NCI-H2196 (cell line): ENCODE results near the gene PGAP3.

Experiments
- DNase-seq: peaks from one replicate; lab custom pipeline; 2025; ENCODE audit not compliant: unreplicated experiment; lab: John Stamatoyannopoulos, UW

The PGAP3 gene

DNA sequence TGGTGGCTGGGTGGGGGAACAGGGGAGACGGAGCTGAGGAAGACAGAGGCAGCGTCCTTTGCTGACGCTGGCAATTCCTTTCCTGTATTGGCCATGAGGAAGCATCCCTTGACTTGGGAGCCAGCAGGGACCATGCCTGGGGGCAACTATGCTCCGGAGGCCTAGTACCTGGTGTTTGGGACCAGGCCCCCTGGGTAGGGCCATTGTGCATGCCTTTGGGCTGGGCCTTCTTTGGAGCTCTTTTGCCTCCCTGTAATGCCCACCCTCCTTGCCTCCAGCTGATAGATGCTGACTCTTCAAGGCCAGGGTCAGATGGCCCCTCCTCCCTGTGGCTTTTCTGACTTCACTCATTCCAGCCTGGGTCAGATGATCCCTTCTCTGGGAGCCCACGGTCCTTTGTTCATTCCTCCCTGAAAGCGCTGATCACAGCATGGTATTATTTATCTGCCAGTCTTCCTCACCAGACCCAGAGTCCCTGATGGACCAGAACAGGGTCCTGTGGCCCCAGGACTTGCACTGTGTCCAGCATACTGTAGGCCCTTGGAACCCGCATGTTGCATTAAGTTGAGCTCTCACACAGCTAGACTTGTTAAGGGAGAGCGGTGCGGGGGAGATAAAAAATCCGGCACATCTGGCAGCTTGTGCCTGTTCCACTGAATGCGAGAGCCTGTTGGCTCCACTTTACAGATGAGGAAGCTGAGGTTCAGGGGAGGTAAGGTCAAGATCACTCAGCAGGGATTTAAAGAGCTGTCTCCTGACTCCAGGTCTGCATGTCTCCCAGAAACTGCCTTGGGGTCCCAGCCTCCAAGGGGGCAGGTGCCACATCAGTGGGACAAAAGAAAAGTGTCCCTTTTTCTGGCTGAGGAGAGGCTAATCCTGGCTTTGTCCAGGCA is 48.0 kb downstream of the PGAP3 start:
- no peak for DNase-seq

DNA sequence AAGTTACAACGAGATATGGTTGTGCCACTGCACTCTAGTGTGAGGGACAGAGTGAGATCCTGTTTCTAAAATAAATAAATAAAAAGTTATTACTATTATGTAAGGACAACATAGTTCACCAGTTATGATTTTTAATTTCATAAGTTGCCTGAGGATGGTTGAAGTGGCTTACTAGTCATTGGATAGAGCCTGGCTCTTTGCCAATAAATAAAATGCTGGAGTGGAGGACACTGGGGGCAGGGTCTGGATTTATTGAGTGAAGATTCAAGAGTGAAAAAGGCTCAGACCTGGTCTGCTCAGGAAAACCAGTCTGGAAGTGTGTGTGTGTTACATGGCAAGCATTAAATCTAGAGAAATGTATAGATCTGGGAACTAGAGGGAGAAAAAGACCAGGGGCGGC is 48.8 kb downstream of the PGAP3 start:
- no peak for DNase-seq

DNA sequence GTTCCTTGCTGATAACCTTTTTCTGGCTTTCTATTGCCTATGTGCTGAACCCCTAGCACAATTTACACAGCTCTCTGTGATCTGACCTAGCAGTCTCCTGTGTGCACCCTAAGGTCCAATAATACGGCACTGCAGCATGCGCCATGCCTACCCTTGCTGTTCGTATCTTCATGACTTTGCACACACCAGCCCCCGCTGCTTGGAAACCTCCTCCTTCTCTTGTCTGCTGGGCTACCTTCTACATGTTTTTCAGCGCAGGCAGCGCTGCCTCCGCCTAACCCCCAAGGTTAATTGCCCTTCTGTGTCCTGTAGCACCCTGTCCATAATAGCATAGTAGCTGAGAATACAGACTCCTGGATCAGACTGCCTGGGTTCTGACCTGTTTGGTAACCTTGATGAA is 49.5 kb downstream of the PGAP3 start:
- DNase-seq: no peak

DNA sequence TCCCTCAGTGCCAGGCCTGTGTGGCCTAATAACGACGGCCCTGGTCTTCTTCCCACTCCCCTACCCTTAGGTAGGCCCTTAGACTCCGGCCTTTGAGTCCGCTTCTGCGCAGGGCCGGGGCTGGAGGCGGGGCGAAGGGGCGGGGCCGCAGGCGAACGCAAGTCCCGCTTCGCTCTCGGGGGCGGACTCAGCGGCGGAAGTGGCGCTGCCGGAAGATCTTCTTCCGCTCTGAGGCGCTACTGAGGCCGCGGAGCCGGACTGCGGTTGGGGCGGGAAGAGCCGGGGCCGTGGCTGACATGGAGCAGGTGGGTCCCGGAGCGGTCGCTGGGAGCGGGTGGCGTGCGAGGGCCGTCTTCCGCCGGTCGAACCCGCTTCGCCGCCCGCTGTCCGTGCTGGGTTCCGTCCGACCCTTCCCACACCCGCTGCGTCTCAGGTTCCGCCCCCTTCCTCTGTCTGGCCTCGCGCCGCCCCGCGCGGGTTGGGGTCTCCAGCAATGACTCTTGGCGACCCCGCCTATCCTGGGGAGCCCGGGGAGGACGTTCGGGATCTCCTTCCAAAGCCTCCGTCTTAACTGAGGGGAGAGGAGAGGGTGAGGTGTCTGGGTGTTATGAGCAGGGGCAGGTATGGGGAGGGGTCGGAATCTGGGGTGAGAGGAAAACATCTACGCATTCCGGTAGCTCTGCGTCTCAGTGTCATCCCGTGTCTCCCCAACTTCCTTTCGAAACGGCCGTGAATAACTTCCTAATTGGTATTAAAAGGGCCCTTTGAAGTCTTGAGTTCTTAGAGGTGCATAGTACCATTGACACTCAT is 50.7 kb downstream of the PGAP3 start, which contains the start of gene STARD3:
TSS of gene STARD3 (plus strand) at position 218 of the 810 bp plus-strand sequence. CDS start 16,388 bp downstream, outside the sequence.
- peak; percentile 64 for DNase-seq

DNA sequence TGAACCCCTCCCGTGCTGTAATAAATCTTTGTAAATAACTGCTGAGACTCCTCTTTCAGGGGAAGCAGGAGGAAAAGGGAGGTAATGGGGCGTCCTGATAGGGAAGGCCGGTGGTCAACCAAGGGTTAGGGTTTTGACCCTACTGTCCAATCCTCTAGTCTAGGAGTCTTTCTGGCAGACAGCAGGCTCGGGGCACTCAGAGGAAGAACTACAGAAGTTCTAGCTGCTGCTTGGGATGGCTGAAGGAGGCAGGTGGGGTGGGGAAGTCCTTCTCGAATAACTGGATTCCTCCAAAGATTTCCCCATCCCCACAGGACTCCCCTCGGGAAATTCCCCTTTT is 51.3 kb downstream of the PGAP3 start:
- no peak for DNase-seq

DNA sequence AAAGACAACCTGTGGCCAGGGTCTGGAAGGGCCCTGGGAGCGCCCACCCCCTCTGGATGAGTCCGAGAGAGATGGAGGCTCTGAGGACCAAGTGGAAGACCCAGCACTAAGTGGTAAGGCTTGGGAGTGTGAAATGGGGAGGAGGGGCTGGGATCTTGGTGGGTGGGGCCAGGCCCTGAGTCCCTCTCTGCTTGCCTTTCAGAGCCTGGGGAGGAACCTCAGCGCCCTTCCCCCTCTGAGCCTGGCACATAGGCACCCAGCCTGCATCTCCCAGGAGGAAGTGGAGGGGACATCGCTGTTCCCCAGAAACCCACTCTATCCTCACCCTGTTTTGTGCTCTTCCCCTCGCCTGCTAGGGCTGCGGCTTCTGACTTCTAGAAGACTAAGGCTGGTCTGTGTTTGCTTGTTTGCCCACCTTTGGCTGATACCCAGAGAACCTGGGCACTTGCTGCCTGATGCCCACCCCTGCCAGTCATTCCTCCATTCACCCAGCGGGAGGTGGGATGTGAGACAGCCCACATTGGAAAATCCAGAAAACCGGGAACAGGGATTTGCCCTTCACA is 52.2 kb downstream of the PGAP3 start:
- DNase-seq: no peak

DNA sequence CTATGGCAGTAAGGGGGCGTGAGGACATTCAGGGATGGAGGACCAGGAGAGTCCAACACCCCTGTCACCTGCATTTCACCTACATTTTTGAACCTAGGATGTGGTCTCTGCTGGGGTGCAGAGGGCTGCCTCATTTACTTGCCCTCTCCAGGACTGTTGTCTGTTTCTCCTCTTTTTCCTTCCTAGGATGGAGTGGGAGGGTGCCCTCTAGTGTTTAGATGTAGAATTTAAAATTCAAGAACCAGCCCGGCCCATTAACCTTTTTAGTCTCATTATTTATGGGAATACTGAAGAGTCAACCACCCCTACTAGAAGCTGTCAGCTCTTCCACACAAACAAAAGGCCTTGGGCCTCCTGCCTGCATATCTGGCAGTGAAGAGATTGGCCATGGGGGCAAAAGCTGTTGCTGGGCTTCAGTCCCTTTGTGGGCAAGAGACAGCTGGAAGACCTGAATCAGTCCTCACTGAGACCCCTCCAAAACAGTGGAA is 53.4 kb downstream of the PGAP3 start:
- peak; percentile 40 for DNase-seq

DNA sequence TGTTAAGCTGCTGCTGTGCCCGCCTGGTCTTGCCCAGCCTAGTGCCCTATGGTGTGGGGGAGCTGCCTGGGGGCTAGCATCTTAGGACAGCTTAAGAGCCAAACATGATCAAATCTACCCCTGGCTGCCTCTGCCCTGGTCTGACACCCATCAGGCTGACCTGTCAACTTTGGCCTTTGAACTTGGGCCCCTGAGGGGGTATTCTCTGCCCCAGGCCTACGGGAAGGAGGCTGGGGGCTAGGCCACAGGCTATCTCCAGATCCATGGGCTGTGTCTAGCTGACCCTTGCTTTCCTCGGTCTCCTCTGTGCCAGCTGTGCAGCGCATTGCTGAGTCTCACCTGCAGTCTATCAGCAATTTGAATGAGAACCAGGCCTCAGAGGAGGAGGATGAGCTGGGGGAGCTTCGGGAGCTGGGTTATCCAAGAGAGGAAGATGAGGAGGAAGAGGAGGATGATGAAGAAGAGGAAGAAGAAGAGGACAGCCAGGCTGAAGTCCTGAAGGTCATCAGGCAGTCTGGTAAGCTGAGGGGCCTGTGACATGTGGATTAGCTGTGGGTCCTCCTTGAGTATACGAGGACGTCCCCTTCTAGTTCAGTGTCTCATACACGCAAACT is 54.2 kb downstream of the PGAP3 start:
- DNase-seq: no peak

DNA sequence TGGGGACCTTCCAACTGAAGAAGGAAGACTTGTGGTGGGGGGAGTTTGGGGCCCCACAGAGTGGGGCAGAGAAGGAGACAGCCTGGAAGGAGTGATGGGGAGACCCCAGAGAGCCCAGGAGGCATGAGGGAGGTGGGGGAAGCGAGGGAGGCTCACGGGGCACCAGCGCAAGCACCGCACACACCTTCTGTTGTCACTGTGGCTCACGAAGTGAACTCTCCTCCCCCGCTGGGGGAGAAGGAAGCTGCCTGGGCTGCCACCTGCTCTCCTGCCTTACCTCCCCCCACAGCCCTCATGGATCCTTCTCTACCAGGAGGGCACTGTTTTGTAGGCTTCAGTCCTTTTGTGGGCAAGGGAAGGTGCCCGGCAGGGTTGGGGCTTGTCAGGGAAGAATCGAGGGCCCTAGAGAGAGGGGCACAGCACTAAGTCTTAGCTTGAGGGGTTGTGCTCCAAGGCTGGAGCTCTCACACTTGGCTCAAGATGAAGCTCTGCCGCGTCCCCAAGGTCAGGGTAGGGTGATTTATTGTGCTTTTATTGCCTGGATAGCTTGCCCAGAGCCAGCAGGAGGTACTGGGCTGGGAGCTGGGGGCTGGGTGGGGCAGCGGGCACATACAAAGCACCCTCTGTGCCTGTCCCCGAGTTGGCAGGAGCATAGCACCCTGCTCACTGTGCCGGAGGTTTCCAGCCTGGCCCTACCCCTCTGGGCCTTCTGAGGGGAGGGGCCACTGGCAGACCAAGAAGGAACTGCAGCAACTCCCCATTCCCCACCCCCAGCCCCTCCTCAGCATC is 55.5 kb downstream of the PGAP3 start:
- DNase-seq: peak; percentile 55

DNA sequence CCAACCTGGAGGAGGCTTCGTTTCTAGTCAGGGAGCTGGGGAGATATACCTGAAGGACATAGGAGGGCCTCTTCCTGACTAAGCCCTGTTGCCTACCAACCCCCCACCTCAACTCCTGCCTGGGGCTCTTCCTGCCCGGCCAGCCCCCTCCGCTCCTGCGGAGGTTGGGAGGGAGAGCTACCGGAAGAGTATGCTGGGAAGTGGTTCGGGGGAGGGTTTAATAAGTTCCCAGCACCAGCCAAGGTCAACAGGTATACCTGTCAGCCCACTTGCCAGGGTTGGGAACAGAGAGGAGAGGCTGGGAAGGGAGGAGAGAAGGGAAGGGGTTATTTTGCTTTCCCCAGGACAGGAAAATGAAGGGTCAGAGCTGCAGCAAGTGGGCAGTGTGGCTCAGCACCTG is 56.5 kb downstream of the PGAP3 start:
- peak; percentile 40 for DNase-seq

DNA sequence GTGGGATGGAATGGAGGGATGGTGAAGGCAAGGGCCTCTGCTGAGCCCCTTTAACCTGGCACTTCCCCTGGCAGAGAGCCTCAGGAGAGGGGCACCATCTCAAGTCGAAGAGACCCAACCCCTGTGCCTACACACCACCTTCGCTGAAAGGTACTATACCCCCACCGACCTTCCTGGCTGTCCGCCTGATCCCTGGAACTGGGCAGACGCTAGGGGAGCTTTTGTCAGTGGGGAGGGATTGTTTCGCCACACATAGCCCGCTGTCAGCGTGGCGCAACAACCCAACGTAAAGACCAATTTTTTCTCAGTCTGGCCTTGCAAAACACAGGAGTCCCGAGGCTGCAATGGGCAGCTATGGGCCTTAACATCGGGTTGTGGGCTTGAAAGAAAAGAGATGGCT is 58.0 kb downstream of the PGAP3 start:
- no peak for DNase-seq

DNA sequence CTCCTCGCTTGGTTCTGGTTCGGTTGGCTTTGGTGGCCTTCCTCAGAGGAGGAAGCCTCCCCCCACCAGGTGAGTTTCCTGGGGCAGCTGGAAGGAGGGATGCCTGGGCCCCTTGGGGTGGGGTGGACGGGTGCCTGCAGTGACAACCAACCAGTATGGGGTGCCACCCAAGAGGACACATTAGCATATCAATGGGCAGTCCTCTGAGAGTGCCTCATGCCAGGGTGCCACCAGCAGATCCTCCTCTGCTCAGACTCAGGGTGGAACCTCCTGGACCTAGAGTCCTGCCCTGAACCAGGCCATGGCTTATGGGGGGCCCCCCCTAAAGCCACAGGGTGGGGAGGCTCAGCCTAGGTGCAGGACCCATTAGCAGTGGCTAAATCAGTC is 58.4 kb downstream of the PGAP3 start:
- no peak for DNase-seq

DNA sequence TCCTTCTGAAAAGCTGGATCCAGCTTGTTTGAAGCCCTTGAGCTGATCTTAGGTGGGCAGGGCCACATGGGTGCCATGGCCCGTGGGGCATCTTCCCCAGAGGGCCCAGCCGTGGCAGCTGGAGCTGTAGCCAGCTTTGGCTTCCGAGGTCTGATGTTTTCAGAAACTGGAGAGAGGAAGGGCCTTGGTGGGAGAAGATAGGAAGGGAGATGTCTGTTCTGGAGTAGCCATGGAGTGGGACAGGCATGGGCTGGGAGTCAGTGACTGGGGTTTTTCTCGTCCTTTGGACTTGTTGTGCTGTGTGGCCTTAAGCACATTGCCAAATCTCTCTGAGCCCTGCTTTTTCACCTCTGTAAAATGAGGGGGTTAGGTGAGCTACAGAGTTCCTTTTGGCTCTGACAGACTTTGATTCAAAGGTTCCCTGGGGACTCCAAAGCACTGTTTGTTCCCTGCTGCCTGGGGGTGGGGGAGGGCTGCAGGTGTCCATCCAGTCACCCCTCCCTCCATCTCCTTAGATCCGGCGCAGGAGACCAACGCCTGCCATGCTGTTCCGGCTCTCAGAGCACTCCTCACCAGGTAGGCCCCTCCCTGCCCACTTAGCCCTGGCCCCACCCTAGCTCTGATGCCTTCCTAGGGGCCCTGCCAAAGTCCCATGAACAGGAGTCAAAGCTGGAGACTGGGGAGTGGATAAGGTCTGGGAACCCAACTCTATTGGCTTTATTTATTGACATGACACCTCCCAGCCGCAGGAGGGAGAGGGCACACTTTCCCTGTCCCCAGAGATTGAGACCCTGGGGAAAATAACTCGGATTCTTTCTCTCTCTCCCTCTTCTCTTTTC is 59.0 kb downstream of the PGAP3 start:
- DNase-seq: peak; percentile 16

DNA sequence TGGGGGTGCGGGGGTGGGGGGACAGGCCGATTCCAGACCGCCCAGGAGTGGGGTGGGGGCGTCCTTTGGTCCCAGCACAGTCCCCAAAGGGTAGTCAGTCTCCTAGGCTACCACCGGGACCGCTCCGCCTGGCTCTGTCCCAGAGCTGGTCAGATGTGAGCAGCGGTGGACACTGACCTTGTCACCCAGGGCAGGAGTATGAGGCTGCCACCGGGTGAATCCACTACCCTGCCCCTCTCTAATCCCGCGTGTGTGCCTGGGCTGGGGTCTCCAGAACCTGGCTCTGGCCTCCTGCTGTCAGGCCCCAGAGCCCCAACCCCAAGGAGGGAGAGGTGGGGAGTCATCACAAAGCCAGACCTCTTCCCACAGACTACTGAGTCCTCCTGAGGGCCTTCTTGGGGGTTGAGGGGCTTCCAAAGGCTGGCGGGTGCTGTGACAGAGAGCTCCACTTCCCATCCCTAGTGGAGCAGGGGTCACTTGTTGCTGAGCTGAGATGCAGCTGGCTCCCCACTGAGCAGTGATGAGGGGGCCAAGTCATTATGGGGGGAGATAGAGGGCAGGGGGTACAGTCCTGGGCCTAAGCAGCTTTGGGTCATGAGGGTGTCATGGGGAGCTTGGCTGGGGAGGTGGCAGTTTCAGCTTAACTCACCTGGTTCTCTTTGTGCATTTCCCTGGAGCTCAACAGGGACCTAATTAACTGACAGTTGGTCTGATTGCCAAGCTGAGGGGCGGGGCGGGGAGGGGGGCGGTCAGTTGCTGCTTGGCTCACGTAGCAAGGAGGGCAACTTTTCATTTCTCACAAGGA is 59.9 kb downstream of the PGAP3 start:
- no peak for DNase-seq

DNA sequence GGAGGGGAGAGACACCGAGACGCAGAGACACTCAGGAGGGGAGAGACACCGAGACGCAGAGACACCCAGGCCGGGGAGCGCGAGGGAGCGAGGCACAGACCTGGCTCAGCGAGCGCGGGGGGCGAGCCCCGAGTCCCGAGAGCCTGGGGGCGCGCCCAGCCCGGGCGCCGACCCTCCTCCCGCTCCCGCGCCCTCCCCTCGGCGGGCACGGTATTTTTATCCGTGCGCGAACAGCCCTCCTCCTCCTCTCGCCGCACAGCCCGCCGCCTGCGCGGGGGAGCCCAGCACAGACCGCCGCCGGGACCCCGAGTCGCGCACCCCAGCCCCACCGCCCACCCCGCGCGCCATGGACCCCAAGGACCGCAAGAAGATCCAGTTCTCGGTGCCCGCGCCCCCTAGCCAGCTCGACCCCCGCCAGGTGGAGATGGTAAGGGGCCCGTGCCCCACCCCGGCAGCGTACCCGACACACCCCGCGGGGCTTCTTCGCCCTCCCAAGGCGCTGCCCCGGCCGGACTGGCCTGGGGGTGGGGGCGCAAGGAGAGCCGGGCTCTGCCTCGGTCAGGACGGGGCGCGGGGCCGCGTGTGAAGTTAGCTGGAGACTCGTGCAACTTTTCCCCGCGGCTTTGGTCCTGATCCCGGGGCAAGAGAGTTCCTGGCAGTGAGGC is 60.7 kb downstream of the PGAP3 start:
- DNase-seq: no peak

DNA sequence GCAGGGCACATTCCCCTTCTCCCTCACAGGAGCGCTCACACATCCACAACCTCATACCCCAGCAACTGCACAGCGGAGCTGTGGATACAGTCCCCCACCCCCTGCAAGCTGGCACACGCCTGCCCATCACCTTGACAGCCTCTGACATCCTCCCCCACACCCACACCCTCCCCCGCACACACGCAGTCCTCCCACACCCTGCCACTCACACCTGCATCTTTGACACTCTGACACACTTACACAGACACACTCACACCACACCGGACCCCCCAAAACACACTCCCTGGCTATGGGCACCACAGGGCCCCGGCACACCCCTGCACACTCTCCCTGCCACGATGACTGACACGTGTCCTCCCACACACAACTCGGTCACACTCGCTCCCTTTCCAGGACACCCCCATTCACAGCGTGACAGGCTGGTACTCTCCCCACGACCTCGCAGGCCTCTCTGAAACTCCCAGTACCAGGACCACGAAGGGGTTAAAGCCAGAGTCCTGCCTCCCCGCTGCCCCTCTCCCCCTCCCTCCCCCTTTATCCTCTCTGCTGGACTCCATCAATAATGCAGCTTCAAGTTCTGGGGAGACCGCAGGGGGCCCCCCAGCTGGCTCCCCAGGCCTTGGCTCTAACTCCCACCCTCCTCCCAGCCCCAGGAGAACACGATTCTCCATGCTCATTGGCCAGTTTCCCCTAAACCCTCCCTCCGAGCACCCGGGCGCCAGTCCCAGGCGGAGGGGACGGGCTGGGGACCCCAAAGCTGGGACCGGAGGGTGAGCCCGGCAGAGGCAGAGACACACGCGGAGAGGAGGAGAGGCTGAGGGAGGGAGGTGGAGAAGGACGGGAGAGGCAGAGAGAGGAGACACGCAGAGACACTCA is 61.4 kb downstream of the PGAP3 start, which contains the start of gene PPP1R1B:
TSS of gene PPP1R1B (plus strand) at position 782 of the 876 bp plus-strand sequence. CDS start 441 bp downstream, outside the sequence.
- no peak for DNase-seq

DNA sequence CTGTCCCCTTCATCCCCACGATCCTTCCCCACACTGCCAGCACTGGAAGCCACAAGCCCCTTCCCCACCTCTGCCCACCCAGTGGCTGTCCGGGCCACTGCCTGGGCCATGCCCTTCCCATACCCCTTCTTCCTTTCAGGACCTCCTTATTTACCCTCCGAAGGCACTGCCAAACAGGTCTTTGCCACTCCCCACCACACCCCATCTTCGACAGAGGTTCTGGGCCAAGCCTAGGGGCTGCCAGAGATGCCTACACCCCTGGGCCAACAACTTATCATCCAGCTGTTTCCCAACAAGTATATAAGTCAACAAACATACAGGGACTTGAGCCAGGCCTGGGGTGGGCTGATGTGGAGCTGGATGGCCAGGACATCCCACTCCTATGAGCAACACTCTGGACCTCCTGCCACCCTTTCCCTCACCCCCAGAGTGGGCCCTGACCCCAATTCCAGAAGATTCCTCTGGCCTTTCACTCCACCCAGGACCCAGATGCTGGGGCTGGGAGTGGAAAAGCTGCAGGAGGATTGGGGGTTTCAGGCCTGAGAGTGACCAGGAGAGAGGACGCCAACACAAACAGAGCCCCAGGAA is 62.6 kb downstream of the PGAP3 start:
- DNase-seq: no peak
